ENCODE measurements around the gene PTCH2.

- TF ChIP-seq EZH2phosphoT487 (IDR thresholded peaks at IDR 0.05; ENCODE audit: borderline replicate concordance, low read length) (no peak), EZH2 (IDR thresholded peaks at IDR 0.05; ENCODE audit: low read length, unreplicated experiment) (no peak), CTCF (conservative IDR thresholded peaks at IDR 0.05; ENCODE audit: low read depth, low read length) (no peak)
These were observed 58.0 kb downstream of the PTCH2 start for GRCh38 chr1:44785029-44785380.
